Panc1 (cell line): ENCODE measurements around the gene CXorf58. TPM values are rescaled to one million over a fixed set of nuclear protein-coding genes. Genes with fewer than 3 reads are reported as not detected.
A peak's percentile ranks its signal among the peaks of the same experiment; 100 is the strongest.

Experiments
- ATAC-seq: fragments of 200-7000 bp; cut with Tn5 transposase; 2 replicates; pipeline ENCODE4 v1.9.1; 2020; ENCODE audit warnings: mild to moderate bottlenecking, moderate library complexity
- BruUV-seq: library from RNA; stranded (reverse); fragments of 400-500 nt; replicated peaks from 2 replicates; lab custom pipeline; 2021; lab: Mats Ljungman, UMichigan
- CTCF ChIA-PET: fragments of 300-600 bp; sonication (Branson Sonifier 250); formaldehyde crosslinking; loops from one replicate; lab custom pipeline; 2022; ENCODE audit warnings: antibody characterized with exemption; lab: Charles Lee
- POLR2A ChIA-PET: fragments of 300-600 bp; sonication (Branson Sonifier 250); formaldehyde crosslinking; loops from one replicate; lab custom pipeline; 2022; ENCODE audit warnings: antibody characterized with exemption; lab: Charles Lee
- DNase-seq: peaks from one replicate; pipeline ENCODE4 v3.0.0-alpha.2; 2010; ENCODE audit warnings: low read depth, low spot score
- H3K27ac ChIP-seq: 2 replicates; pipeline ENCODE4 v1.5.1; 2011; ENCODE audit warnings: mild to moderate bottlenecking, low read length, inconsistent platforms
- H3K27me3 ChIP-seq: fragments of 200-500 bp; sonication (Bioruptor generic); 2 replicates; pipeline ENCODE4 v1.6.0; 2014; ENCODE audit warnings: low read length, inconsistent platforms; ENCODE audit not compliant: control insufficient read depth, insufficient read depth
- H3K36me3 ChIP-seq: fragments of 200-500 bp; sonication (Bioruptor generic); 2 replicates; pipeline ENCODE4 v1.5.1; 2014; ENCODE audit warnings: inconsistent platforms, mild to moderate bottlenecking, low read length, moderate library complexity; ENCODE audit not compliant: control insufficient read depth, insufficient read depth
- H3K4me1 ChIP-seq: 2 replicates; pipeline ENCODE4 v1.5.1; 2011; ENCODE audit warnings: inconsistent platforms, mild to moderate bottlenecking, low read length, moderate library complexity; ENCODE audit not compliant: control insufficient read depth, insufficient read depth
- H3K4me3 ChIP-seq, 2 experiments: 2 replicates each; pipeline ENCODE4 v1.5.1; 2011 to 2012; ENCODE audit warnings: low read depth in 2 of 2, low read length in 2 of 2, mild to moderate bottlenecking in 2 of 2, inconsistent platforms in 1 of 2, moderate library complexity in 1 of 2
- H3K9me3 ChIP-seq: fragments of 200-500 bp; sonication (Bioruptor generic); 2 replicates; pipeline ENCODE4 v1.5.1; 2014; ENCODE audit warnings: low read depth, mild to moderate bottlenecking, inconsistent platforms, low read length, moderate library complexity; ENCODE audit not compliant: control insufficient read depth, insufficient read depth
- POLR2AphosphoS5 ChIP-seq: IDR thresholded peaks from 2 replicates; pipeline ENCODE4 v1.6.1; 2012; ENCODE audit warnings: mild to moderate bottlenecking, low read depth, low read length, moderate library complexity
- SIN3A ChIP-seq: IDR thresholded peaks from 2 replicates; pipeline ENCODE4 v1.6.1; 2012; ENCODE audit warnings: low read depth, mild to moderate bottlenecking, low read length, moderate library complexity, borderline replicate concordance; ENCODE audit not compliant: insufficient read depth
- TCF7L2 ChIP-seq: IDR thresholded peaks from 2 replicates; pipeline ENCODE4 v1.6.1; 2011; ENCODE audit warnings: mild to moderate bottlenecking, low read depth, low read length, inconsistent platforms
- in situ Hi-C: cut with HindIII; loops from 2 replicates; pipeline ENCODE4 v1.10.0; 2016; ENCODE audit warnings: low sequenced_read_pairs, low pct_unique_long_range_greater_than_20kb
- intact Hi-C: fragments of 100-400 bp; cut with micrococcal nuclease; formaldehyde crosslinking; loops from one replicate; pipeline ENCODE4 v1.10.0; 2022; ENCODE audit not compliant: unreplicated experiment
- total RNA-seq: library from RNA; stranded (reverse); gene quantifications from one replicate; pipeline ENCODE4 v1.2.1, GENCODE V29; 2021; ENCODE audit not compliant: unreplicated experiment
- TF ChIP-seq, protein P1 (sequence below): fragments of 450-650 bp; IDR thresholded peaks from 2 replicates; pipeline ENCODE4 v1.5.1; 2017; ENCODE audit warnings: mild to moderate bottlenecking
- TF ChIP-seq, protein P2 (sequence below), 2 experiments: IDR thresholded peaks; 2 replicates each; pipeline ENCODE4 v1.6.1; 2011 to 2012; ENCODE audit warnings: low read depth in 2 of 2, control low read depth in 1 of 2, low read length in 1 of 2, mild to moderate bottlenecking in 1 of 2, moderate library complexity in 1 of 2; ENCODE audit not compliant: insufficient read depth in 1 of 2

The CXorf58 gene
- total RNA-seq, 1 experiment from 2014 or later = 0.41 TPM

DNA sequence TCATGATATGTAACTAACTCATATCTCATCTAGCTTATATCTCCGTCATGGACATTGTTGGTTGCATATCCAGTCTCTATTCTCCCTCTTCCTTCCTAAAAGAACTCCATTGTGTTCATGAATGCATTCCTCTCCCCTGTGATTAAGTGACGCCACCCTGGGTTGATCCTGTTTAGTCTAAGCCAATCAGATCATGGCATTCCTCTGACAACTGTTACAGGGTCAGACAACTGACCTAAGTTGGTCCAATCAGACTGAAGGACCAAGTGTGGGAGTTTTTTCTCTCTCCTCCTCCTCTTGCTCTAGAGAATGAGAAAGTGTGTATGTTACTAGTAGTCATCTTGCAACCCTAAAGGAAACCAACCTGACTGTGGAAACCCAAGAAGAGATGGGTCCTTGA, 3.7 kb upstream of the CXorf58 start:
- no peak overlapping the region for H3K27ac ChIP-seq
- no peak for DNase-seq
- no TSS peak for BruUV-seq

DNA sequence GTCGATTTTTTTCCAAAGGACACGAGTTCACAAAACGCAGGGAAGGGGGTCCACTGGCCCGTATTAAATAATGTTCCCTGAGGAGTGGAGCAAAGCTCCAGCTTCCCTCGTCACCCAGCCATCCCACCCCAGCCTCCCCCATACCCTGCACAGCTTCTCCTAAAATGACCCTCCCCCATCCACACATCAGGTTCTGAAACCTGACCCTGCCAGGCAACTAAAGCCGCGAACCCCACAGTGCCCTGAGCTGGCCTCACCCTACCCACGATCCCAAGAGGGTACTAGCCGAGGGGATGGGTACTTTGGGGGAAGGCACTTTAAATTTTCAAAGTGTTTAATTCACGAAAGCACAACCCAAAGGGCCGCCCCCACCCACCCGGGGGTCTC, 702 bp upstream of the CXorf58 start:
- ATAC-seq (peak; percentile 48), DNase-seq (no peak)
- BruUV-seq = no TSS peak
- POLR2A ChIA-PET = interaction anchor here (0.5 kb wide), 2 partner anchors 25 to 124 kb away, joined by 4 to 14 read pairs; no protein-coding TSS in a partner anchor
- Histone ChIP-seq H3K4me1 (peaks cover 6% of the 10 kb centered on the region), H3K36me3 (no peaks in the 10 kb centered on the region; the same call in 1 of the 2 replicates), H3K27ac (peak overlapping the region; percentile 84), H3K27me3 (no peaks in the 10 kb centered on the region), H3K9me3 (no peaks in the 10 kb centered on the region), H3K4me3 (peak overlapping the region; percentile 56 to 63)
- TF ChIP-seq POLR2AphosphoS5 = no peak
- TF ChIP-seq TCF7L2 = no peak
- CTCF ChIA-PET = interaction anchor here (0.6 to 0.7 kb wide), 2 partner anchors 163 to 354 kb away, joined by 3 to 7 read pairs; no protein-coding TSS in a partner anchor
- intact Hi-C loops = loop anchor here (10.0 kb wide), 1 partner anchor 152 kb away; no protein-coding TSS in a partner anchor
- in situ Hi-C loops = no loop called here

More for the DNA sequence above, 3.7 kb upstream of the CXorf58 start:
- H3K9me3 ChIP-seq = no peaks in the 10 kb centered on the region
- ChIA-PET CTCF (no interaction called here), POLR2A (no interaction called here)
- no peak for TF ChIP-seq POLR2AphosphoS5
- TF ChIP-seq, protein P1, sequence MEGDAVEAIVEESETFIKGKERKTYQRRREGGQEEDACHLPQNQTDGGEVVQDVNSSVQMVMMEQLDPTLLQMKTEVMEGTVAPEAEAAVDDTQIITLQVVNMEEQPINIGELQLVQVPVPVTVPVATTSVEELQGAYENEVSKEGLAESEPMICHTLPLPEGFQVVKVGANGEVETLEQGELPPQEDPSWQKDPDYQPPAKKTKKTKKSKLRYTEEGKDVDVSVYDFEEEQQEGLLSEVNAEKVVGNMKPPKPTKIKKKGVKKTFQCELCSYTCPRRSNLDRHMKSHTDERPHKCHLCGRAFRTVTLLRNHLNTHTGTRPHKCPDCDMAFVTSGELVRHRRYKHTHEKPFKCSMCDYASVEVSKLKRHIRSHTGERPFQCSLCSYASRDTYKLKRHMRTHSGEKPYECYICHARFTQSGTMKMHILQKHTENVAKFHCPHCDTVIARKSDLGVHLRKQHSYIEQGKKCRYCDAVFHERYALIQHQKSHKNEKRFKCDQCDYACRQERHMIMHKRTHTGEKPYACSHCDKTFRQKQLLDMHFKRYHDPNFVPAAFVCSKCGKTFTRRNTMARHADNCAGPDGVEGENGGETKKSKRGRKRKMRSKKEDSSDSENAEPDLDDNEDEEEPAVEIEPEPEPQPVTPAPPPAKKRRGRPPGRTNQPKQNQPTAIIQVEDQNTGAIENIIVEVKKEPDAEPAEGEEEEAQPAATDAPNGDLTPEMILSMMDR = no peak
- TF ChIP-seq SIN3A = no peak
- TF ChIP-seq, protein P2, sequence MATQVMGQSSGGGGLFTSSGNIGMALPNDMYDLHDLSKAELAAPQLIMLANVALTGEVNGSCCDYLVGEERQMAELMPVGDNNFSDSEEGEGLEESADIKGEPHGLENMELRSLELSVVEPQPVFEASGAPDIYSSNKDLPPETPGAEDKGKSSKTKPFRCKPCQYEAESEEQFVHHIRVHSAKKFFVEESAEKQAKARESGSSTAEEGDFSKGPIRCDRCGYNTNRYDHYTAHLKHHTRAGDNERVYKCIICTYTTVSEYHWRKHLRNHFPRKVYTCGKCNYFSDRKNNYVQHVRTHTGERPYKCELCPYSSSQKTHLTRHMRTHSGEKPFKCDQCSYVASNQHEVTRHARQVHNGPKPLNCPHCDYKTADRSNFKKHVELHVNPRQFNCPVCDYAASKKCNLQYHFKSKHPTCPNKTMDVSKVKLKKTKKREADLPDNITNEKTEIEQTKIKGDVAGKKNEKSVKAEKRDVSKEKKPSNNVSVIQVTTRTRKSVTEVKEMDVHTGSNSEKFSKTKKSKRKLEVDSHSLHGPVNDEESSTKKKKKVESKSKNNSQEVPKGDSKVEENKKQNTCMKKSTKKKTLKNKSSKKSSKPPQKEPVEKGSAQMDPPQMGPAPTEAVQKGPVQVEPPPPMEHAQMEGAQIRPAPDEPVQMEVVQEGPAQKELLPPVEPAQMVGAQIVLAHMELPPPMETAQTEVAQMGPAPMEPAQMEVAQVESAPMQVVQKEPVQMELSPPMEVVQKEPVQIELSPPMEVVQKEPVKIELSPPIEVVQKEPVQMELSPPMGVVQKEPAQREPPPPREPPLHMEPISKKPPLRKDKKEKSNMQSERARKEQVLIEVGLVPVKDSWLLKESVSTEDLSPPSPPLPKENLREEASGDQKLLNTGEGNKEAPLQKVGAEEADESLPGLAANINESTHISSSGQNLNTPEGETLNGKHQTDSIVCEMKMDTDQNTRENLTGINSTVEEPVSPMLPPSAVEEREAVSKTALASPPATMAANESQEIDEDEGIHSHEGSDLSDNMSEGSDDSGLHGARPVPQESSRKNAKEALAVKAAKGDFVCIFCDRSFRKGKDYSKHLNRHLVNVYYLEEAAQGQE (IDR thresholded peaks at IDR 0.05; ENCODE audit: insufficient read depth in 1 of 2, low read depth in 2 of 2, low read length in 1 of 2) = no peak
- no peak for TF ChIP-seq TCF7L2
- H3K27me3 ChIP-seq = no peaks in the 10 kb centered on the region
- H3K4me1 ChIP-seq = peaks cover 19% of the 10 kb centered on the region
- in situ Hi-C loops = no loop called here
- no peak for ATAC-seq
- no peak overlapping the region for H3K4me3 ChIP-seq
- no peaks in the 10 kb centered on the region; the same call in 1 of the 2 replicates for H3K36me3 ChIP-seq
- intact Hi-C loops = loop anchor here (10.0 kb wide), 1 partner anchor 149 kb away; no protein-coding TSS in a partner anchor
